Muscle layer of duodenum (tissue), 2 donors: Measurements from ENCODE around the gene CBFA2T2.
"Not testable (repeated sequence)": the region's sequence is repeated elsewhere in the genome, so short reads cannot be mapped to it uniquely, and the experiment has no call there.

Experiments
- H3K27ac ChIP-seq: one replicate; pipeline ENCODE4 v1.7.0; 2013; ENCODE audit warnings: mild to moderate bottlenecking, low read length
- H3K27me3 ChIP-seq: one replicate; pipeline ENCODE4 v1.7.0; 2013; ENCODE audit warnings: low read depth, mild to moderate bottlenecking, control low read depth, low read length
- H3K36me3 ChIP-seq, 2 donors: one replicate each; pipeline ENCODE4 v1.7.0; 2013; ENCODE audit warnings: low read length in 2 of 2, control low read depth in 1 of 2, mild to moderate bottlenecking in 1 of 2; ENCODE audit not compliant: insufficient read depth in 2 of 2, control insufficient read depth in 1 of 2
- H3K4me1 ChIP-seq, 2 donors: one replicate each; pipeline ENCODE4 v1.7.0; 2013; ENCODE audit warnings: low read length in 2 of 2, mild to moderate bottlenecking in 2 of 2, control low read depth in 1 of 2, moderate library complexity in 1 of 2; ENCODE audit not compliant: insufficient read depth in 2 of 2, control insufficient read depth in 1 of 2
- H3K4me3 ChIP-seq, 2 donors: one replicate each; pipeline ENCODE4 v1.7.0; 2013; ENCODE audit warnings: low read length in 2 of 2, low read depth in 1 of 2, mild to moderate bottlenecking in 1 of 2
- H3K9me3 ChIP-seq, 2 donors: one replicate each; pipeline ENCODE4 v1.7.0; 2013; ENCODE audit warnings: low read length in 2 of 2, control low read depth in 1 of 2, mild to moderate bottlenecking in 1 of 2; ENCODE audit not compliant: control insufficient read depth in 1 of 2
- donor health status: healthy.

Gene CBFA2T2

DNA sequence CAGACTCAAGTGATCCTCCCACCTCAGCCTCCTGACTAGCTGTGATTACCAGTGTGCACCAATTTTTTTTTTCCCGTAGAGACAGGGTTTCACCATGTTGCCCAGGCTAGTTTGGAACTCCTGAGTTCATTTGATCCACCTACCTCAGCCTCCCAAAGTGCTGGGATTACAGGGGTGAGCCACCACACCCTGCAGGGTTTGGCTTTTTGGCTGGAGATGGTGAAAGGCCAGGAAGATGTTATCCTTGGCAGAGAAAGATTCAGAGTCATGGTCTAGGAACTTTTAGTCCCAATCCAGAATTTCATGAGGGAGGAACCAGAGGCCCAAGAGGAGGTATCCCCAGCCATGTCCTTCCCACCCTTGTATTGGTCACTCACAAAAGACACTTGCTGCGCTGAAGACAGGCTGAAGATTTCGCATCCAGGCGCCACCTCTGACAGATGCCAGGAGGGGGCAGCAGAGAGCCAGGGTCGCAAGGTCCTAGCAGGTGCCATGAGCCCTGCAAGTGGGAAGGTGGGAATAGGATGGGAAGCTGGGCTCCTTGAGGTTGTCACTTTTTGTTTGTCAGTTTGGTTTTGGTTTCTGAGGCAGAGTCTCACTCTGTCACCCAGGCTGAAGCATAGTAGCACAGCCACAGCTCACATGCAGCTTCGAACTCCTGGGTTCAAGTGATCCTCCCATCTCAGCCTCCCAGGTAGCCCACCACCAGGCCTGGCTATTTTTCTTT, 32.8 kb upstream of the CBFA2T2 start:
- H3K4me3 ChIP-seq, H3K4me1 ChIP-seq, H3K27ac ChIP-seq, H3K27me3 ChIP-seq, H3K9me3 ChIP-seq, H3K36me3 ChIP-seq: not testable (repeated sequence)

DNA sequence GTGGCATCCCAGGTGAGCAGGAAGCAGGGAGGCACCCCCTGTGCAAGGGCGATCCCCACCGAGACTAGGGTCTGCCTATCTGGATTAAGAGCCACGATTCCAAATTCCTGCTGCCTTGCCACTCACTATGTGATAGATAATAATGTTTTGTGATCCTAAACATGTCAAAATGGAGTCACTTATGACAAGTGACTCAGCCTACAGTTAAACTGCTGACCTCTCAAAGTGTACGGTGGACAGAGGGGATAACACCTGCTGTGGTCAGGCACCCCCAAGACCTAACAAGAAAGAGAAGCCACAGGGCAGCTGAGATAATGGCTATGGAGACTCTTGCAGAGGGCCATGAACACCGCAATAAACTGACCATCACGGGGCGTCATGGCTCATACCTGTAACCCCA, 30.3 kb upstream of the CBFA2T2 start:
- Histone ChIP-seq H3K27ac (no peak overlapping the region), H3K4me1 (peaks cover 0 to 5% of the 10 kb centered on the region in 2 donors), H3K9me3 (no peaks in the 10 kb centered on the region), H3K27me3 (no peaks in the 10 kb centered on the region), H3K4me3 (no peak overlapping the region), H3K36me3 (no peaks in the 10 kb centered on the region)

DNA sequence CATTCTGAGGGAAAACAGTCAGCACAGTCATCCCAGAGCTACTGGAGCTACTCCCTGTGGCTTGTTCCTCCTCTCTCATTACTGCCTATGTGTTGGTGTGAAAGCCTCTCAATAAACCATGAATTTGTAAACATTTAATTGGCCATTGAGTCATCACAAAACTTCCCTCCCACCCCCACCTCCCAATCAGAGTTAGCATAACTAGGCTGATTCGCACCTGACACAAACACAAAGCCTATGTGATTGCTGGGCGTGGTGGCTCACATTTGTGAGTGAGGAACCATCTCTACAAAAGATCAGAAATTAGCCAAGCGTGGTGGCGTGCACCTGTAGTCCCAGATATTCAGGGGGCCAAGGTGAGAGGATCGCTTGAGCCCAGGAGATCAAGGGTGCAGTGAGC, 29.2 kb upstream of the CBFA2T2 start:
- H3K27ac ChIP-seq: no peak overlapping the region
- no peaks in the 10 kb centered on the region for H3K9me3 ChIP-seq
- H3K36me3 ChIP-seq: no peaks in the 10 kb centered on the region
- H3K27me3 ChIP-seq: no peaks in the 10 kb centered on the region
- H3K4me1 ChIP-seq: peaks cover 0 to 5% of the 10 kb centered on the region in 2 donors
- H3K4me3 ChIP-seq: no peak overlapping the region

DNA sequence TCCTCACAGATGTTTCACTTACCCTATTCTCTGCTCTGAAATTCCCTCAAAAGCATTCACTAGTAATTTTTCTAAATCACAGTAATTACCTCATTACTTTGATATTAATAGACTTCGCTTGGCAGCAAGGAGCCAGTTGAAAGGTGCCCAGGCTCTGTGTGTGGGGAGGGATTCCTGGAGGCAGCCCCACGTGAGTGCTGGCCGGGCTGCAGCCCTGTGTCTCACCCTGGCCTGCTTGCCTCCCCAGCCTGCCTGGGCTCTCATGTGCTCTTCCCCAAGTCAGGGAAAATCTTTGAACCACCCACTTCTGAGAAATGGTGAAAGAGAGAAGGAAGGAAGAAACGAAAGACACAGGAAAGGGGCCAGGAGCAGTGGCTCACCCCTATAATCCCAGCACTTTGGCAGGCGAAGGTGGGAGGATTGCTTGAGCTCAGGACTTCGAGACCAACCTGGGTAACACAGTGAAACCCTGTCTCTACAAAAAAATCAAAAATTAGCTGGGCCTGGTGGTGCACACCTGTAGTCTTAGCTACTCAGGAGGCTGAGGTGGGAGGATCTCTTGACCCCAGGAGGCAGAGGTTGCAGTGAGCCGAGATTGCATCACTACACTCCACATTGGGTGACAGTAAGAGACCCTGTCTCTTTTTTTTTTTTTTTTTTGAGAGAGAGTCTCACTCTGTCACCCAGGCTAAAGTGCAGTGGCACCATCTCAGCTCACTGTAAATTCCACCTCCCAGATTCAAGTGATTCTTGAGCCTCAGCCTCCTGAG, 26.4 kb upstream of the CBFA2T2 start:
- no peaks in the 10 kb centered on the region for H3K36me3 ChIP-seq
- no peak overlapping the region for H3K27ac ChIP-seq
- H3K4me3 ChIP-seq: no peak overlapping the region
- no peaks in the 10 kb centered on the region for H3K9me3 ChIP-seq
- peaks cover 0 to 5% of the 10 kb centered on the region in 2 donors for H3K4me1 ChIP-seq
- no peaks in the 10 kb centered on the region for H3K27me3 ChIP-seq

DNA sequence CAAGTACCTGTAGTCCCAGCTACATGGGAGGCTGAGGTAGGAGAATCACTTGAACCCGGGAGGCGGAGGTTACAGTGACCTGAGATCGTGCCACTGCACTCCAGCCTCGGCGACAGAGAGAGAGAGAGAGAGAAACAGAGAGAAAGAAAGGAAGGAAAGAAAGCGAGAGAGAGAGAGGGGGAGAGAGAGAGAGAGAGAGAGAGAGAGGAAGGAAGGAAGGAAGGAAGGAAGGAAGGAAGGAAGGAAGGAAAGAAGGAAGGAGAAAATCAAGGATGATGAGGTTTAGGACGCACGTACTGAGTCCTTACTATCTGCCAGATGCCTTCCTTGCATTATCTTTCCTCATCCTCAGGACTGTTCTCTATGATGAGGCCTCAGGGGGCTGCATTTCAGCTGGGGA, 25.1 kb upstream of the CBFA2T2 start:
- H3K9me3 ChIP-seq, H3K4me1 ChIP-seq, H3K27me3 ChIP-seq, H3K36me3 ChIP-seq, H3K4me3 ChIP-seq, H3K27ac ChIP-seq: not testable (repeated sequence)

DNA sequence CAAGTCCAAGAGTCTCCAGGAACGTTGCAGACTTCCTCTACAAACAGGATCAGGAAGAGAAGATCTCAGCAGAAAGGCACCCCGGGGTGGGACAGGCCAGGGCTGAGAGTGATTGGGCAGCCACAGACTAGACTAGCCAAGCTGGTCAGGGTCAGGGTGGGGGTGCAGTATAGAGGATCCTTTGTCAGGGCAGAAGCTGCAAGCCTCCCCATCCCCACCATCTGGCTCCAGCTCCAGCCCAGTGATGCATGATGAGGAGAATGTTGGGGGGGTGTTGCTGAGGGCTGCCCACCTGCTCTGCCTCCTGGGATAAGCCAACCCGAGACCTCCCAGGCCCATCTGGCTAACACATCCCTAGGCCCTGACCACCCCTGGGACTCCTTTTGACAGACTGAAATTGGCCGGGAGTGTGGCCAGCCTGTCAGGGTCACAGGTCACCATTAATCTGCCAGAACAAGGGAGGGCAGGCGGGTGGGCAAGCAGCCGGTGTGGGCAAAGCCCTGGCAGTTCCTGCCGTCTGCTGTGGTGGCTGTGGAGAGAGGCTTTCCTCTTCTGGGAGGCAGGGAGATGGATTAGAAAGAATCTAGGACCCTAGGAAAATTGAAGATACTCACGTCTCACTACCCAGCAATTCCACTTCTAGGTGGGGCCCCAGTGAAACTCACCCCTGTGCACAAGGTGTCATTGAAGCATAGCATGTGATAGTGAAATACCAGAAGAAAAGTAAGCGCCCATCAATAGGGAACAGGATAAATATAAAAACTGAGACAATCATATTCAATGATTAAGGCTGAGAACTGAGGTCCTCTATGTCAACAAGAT, 24.2 kb upstream of the CBFA2T2 start:
- H3K27me3 ChIP-seq: no peaks in the 10 kb centered on the region
- H3K27ac ChIP-seq: no peak overlapping the region

DNA sequence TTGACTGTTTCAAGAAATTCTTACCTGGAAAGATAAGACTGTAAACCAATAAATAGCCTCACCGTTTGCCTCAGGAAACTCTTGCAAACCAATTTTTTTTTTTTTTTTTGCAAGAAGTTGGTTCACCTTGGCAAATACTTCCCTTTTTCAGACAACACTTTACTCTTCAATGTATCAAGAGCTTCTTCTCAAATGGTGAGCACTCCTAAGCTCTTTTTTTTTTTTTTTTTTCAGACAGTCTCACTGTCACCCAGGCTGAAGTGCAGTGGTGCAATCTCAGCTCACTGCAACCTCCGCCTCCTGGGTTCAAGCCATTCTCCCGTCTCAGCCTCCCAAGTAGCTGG, 23.6 kb upstream of the CBFA2T2 start:
- H3K4me3 ChIP-seq: no peak overlapping the region
- H3K36me3 ChIP-seq: no peaks in the 10 kb centered on the region
- no peak overlapping the region for H3K27ac ChIP-seq
- H3K4me1 ChIP-seq: peaks cover 0 to 5% of the 10 kb centered on the region in 2 donors
- H3K27me3 ChIP-seq: no peaks in the 10 kb centered on the region
- no peaks in the 10 kb centered on the region for H3K9me3 ChIP-seq

More for the DNA sequence above, 24.2 kb upstream of the CBFA2T2 start:
- no peaks in the 10 kb centered on the region for H3K9me3 ChIP-seq
- H3K4me1 ChIP-seq: peaks cover 0 to 5% of the 10 kb centered on the region in 2 donors
- H3K4me3 ChIP-seq: no peak overlapping the region
- H3K36me3 ChIP-seq: no peaks in the 10 kb centered on the region

DNA sequence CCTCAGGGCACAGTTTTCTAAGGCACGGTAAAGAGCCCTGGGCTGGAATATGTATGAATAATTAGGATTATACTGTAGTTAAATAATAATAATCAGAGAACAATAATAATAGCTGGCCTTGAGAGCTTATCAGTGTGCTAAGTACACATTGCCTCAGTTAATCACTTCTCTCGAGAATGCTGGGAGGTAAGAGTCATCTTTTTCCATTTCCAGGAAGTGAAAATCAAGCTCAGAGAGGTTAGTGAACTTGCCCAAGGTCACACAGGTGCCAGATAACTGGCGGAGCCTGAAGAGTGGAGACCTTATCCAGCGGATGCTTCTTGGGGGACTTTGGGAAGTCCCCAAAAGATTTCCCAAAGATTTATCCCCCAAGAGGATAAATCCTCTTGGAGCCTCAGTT, 19.4 kb upstream of the CBFA2T2 start:
- no peaks in the 10 kb centered on the region for H3K4me1 ChIP-seq
- H3K4me3 ChIP-seq: no peak overlapping the region
- H3K27ac ChIP-seq: no peak overlapping the region
- H3K27me3 ChIP-seq: no peaks in the 10 kb centered on the region
- no peaks in the 10 kb centered on the region for H3K9me3 ChIP-seq
- no peaks in the 10 kb centered on the region for H3K36me3 ChIP-seq

DNA sequence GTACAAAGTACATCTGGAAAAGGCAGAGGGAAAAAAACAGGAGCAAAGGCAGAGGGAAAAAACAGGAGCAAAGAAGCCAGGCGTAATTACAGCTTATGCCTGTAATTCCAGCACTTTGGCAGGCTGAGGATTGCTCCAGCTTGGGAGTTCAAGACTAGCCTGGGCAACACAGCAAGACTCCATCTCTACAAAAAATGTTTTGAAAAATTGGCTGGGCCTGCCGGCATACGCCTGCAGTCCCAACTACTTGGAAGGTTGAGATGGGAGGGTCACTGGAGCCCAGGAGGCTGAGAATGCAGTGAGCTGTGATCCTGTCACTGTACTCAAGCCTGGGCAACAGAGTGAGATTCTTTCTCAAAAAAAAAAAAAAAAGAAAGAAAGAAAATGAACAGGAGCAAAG, 19.0 kb upstream of the CBFA2T2 start:
- Histone ChIP-seq H3K27ac (no peak overlapping the region), H3K27me3 (no peaks in the 10 kb centered on the region)

DNA sequence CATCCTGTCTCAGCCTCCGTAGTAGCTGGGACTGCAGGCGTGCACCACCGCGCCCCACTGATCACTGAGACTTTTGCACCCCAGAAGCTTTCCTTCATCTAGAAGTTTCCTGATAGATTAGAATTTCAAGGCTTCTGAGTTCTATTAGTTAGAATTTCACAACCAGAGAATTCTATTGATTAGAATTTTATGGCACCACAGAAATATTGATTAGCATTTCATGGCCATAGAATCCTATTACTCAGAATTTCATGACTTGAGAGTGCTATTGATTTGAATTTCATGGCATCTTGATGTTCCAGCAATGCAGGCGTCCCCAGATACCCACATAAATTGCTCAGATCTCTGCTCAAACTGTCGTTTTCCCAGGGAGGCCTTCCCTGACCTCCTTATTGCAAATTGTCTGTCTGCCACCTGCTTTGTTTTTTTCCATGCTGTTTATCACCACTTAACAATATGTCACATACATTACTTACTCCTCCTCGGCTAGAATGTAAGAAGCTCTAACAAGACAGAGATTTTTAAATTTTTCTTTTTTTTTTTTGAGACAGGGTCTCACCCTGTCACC, 16.9 kb upstream of the CBFA2T2 start:
- H3K4me1 ChIP-seq: peaks cover 0 to 3% of the 10 kb centered on the region in 2 donors
- no peak overlapping the region for H3K27ac ChIP-seq

More for the DNA sequence above, 19.0 kb upstream of the CBFA2T2 start:
- Histone ChIP-seq H3K36me3 (no peaks in the 10 kb centered on the region), H3K4me1 (no peaks in the 10 kb centered on the region), H3K9me3 (no peaks in the 10 kb centered on the region), H3K4me3 (no peak overlapping the region)

More for the DNA sequence above, 16.9 kb upstream of the CBFA2T2 start:
- Histone ChIP-seq H3K27me3 (no peaks in the 10 kb centered on the region), H3K36me3 (no peaks in the 10 kb centered on the region), H3K9me3 (no peaks in the 10 kb centered on the region), H3K4me3 (no peak overlapping the region)
